Measurements from ENCODE around the gene LAGE3.

LAGE3 gene

DNA sequence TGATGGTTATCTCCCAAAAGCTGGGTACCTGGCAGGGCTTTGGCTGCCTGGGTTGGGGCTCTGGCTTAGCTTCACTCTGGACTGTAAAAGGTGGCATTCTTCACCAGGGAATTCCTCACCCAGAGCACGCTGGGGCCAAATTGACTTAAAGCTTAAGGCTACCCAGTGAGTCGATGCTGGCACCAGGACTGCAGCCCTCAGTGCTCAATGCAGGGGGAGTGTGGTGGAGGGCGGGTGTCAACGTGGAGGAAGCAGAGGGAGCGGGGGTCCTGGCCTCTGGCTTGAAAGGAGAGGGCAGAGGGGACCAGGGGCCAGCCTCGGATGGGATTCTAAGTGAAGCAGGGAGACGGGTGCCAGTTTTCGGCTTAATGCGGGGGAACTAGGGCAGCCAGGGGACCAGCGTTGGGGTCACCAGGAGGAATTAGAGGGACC, 35.6 kb downstream of the LAGE3 start (continued):
- TF ChIP-seq ZFP69B (tag by site-specific recombination; IDR thresholded peaks at IDR 0.05) (no peak), SCRT2 (tag by site-specific recombination; IDR thresholded peaks at IDR 0.05) (no peak), ZNF354C (tag by site-specific recombination; IDR thresholded peaks at IDR 0.05; ENCODE audit: borderline replicate concordance, low read depth) (no peak), ZNF121 (tag by site-specific recombination; IDR thresholded peaks at IDR 0.05) (no peak), GLIS2 (tag by site-specific recombination; IDR thresholded peaks at IDR 0.05) (peak; percentile 71), ZXDB (tag by site-specific recombination; IDR thresholded peaks at IDR 0.05) (no peak), KLF9 (tag by site-specific recombination; IDR thresholded peaks at IDR 0.05; ENCODE audit: low read depth) (no peak), ZBTB20 (tag by site-specific recombination; IDR thresholded peaks at IDR 0.05) (peak; percentile 80), ZNF169 (tag by site-specific recombination; IDR thresholded peaks at IDR 0.05) (no peak), REPIN1 (tag by site-specific recombination; IDR thresholded peaks at IDR 0.05; ENCODE audit: low read depth) (no peak), MZF1 (tag by site-specific recombination; IDR thresholded peaks at IDR 0.05; ENCODE audit: borderline replicate concordance) (no peak), MYNN (tag by site-specific recombination; IDR thresholded peaks at IDR 0.05; ENCODE audit: borderline replicate concordance) (no peak), SP3 (tag by site-specific recombination; IDR thresholded peaks at IDR 0.05) (no peak)
- TF ChIP-seq, protein P1, sequence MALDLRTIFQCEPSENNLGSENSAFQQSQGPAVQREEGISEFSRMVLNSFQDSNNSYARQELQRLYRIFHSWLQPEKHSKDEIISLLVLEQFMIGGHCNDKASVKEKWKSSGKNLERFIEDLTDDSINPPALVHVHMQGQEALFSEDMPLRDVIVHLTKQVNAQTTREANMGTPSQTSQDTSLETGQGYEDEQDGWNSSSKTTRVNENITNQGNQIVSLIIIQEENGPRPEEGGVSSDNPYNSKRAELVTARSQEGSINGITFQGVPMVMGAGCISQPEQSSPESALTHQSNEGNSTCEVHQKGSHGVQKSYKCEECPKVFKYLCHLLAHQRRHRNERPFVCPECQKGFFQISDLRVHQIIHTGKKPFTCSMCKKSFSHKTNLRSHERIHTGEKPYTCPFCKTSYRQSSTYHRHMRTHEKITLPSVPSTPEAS (tag by site-specific recombination; IDR thresholded peaks at IDR 0.05) = no peak
- TF ChIP-seq, protein P2, sequence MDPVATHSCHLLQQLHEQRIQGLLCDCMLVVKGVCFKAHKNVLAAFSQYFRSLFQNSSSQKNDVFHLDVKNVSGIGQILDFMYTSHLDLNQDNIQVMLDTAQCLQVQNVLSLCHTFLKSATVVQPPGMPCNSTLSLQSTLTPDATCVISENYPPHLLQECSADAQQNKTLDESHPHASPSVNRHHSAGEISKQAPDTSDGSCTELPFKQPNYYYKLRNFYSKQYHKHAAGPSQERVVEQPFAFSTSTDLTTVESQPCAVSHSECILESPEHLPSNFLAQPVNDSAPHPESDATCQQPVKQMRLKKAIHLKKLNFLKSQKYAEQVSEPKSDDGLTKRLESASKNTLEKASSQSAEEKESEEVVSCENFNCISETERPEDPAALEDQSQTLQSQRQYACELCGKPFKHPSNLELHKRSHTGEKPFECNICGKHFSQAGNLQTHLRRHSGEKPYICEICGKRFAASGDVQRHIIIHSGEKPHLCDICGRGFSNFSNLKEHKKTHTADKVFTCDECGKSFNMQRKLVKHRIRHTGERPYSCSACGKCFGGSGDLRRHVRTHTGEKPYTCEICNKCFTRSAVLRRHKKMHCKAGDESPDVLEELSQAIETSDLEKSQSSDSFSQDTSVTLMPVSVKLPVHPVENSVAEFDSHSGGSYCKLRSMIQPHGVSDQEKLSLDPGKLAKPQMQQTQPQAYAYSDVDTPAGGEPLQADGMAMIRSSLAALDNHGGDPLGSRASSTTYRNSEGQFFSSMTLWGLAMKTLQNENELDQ (tag by site-specific recombination; IDR thresholded peaks at IDR 0.05; ENCODE audit: low read depth) = no peak
- TF ChIP-seq, protein P3, sequence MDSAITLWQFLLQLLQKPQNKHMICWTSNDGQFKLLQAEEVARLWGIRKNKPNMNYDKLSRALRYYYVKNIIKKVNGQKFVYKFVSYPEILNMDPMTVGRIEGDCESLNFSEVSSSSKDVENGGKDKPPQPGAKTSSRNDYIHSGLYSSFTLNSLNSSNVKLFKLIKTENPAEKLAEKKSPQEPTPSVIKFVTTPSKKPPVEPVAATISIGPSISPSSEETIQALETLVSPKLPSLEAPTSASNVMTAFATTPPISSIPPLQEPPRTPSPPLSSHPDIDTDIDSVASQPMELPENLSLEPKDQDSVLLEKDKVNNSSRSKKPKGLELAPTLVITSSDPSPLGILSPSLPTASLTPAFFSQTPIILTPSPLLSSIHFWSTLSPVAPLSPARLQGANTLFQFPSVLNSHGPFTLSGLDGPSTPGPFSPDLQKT (IDR thresholded peaks at IDR 0.05; ENCODE audit: borderline replicate concordance, low read depth, low read length) = no peak

DNA sequence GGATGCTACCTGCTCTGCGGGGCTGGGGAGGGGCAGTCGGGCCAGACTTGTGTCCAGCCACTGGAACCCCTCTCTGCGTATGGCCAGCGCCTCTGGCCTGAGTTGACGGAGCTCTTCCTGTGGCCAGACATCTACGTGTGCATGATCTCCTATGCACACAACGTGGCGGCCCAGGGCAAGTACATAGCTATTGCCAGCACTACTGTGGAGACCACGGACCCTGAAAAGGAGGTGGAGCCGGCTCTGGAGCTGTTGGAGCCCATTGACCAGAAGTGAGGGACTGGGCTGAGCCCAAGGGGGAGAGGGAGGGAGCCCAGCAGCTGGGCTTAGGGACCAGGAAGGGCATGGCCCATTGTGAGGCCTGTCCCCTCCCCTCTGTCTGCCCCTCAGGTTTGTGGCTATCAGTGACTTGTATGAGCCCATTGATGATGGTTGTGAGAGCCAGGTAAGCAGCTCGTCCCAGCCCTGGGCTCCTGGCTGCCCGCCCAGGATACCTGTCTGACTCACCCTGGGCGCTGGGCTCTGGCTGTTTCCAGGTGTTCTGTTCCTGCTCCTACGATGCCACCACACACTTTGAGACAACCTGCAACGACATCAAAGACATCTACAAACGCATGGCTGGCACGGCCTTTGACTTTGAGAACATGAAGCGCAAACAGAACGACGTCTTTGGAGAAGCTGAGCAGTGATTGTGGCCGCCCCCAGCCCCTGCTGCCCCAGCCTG, 36.9 kb downstream of the LAGE3 start:
- Histone ChIP-seq H3K4me1 (ENCODE audit: control insufficient read depth, insufficient read depth, low read length) (no peaks in the 10 kb centered on the region), H3K9me3 (ENCODE audit: control insufficient read depth, insufficient read depth, low read depth, low read length) (no peaks in the 10 kb centered on the region), H3K36me3 (ENCODE audit: control insufficient read depth in 2 of 2, insufficient read depth in 1 of 2, low read length in 2 of 2) (peaks cover 7 to 71% of the 10 kb centered on the region in 2 experiments; a peak in 2 of 3 replicates), H3K4me3 (ENCODE audit: low read depth, low read length) (no peak overlapping the region), H3K27ac (ENCODE audit: extremely low read depth, low read depth, low read length) (no peak overlapping the region)
- ChIA-PET POLR2A (interaction anchor here (0.6 to 3.0 kb wide), 4 partner anchors 15 to 31 kb away, joined by 3 to 13 read pairs (median 4); partner anchors contain the start of genes PLXNA3 and TAFAZZIN), CTCF (interaction anchor here (0.6 kb wide), 1 partner anchor 44 kb away, joined by 4 read pairs; the partner anchor contains the start of gene RPL10)
- TF ChIP-seq, protein P4, sequence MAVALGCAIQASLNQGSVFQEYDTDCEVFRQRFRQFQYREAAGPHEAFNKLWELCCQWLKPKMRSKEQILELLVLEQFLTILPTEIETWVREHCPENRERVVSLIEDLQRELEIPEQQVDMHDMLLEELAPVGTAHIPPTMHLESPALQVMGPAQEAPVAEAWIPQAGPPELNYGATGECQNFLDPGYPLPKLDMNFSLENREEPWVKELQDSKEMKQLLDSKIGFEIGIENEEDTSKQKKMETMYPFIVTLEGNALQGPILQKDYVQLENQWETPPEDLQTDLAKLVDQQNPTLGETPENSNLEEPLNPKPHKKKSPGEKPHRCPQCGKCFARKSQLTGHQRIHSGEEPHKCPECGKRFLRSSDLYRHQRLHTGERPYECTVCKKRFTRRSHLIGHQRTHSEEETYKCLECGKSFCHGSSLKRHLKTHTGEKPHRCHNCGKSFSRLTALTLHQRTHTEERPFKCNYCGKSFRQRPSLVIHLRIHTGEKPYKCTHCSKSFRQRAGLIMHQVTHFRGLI (tag by site-specific recombination; IDR thresholded peaks at IDR 0.05) = no peak
- TF ChIP-seq ZNF830 (tag by site-specific recombination; IDR thresholded peaks at IDR 0.05; ENCODE audit: low read depth) = no peak
- no peak for TF ChIP-seq KLF16 (tag by site-specific recombination; IDR thresholded peaks at IDR 0.05)
- TF ChIP-seq, protein P5, sequence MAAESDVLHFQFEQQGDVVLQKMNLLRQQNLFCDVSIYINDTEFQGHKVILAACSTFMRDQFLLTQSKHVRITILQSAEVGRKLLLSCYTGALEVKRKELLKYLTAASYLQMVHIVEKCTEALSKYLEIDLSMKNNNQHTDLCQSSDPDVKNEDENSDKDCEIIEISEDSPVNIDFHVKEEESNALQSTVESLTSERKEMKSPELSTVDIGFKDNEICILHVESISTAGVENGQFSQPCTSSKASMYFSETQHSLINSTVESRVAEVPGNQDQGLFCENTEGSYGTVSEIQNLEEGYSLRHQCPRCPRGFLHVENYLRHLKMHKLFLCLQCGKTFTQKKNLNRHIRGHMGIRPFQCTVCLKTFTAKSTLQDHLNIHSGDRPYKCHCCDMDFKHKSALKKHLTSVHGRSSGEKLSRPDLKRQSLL (tag by site-specific recombination; IDR thresholded peaks at IDR 0.05) = peak; percentile 64

Measured in HEK293 (cell line).